Measurements from ENCODE around the gene SQSTM1. TPM values are rescaled to one million over a fixed set of nuclear protein-coding genes. Genes with fewer than 3 reads are reported as not detected.
A peak's percentile ranks its signal among the peaks of the same experiment; 100 is the strongest.

Gene SQSTM1
- total and polyA plus RNA-seq, 7 donors: 168 to 443 (median 301) TPM

DNA sequence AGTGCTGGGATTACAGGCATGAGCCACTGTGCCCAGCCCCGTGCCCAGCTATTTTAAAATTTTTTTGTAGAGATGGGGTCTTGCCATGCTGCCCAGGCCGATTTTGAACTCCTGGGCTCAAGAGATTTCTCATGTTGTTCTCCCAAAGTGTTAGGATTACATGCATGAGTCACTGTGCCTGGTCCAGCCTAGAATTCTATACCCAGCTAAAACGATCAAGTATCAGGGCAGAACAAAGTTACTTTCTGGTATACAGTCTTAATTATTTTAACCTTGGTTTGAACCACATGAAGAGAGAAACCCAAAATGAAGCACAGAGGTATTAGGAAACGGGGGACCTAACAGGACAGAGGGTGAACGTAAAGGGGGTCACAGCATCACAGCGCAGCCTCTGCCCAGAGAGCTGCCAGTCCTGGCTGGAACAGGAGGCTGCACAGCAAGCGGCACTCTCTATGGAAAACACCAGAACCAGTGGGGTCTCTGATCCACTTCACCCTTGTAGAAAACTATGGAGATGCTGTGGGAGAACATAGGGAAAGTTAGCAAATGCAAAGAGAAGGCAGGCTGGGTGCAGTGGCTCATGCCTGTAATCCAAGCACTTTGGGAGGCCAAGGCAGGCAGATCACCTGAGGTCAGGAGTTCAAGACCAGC lies 10.2 kb downstream of the SQSTM1 start:
- H3K36me3 ChIP-seq: peaks cover 66 to 97% (median 77%) of the 10 kb centered on the region in 4 donors

DNA sequence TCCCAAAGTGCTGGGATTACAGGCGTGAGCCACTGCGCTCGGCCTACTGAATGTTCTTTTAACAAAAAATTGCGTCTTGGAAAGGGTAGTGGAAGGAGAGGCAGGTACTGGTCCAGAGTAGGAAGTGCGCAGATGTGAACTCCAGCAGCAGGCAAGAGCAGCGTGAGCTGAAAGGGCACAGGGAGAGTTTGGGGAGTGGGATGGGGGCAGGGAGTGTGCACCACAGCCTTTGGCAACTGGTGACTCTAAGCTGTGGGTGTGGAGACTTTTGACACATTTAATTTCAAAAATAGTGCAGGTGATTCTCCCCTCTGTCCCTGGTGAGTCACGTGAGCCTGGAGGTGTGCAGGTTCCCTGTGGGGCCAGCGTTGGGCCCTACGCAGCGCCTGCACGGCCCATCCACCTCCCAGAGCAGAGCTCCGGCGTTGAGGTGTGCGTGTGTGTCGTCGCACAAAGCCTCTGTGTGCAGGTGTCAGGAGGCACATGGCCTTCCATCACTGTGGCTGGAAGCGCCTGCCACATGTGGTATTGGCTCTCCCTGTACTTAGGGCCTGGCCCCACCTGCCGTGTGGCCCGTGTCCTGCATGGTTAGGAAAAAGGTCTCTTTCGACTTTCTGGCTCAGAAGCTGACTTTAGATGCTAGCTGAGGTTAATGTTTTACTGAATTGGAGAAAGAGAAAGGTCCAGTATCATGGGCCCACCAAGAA lies 11.5 kb downstream of the SQSTM1 start:
- no peak overlapping the region for H3K27ac ChIP-seq
- H3K27me3 ChIP-seq: no peaks in the 10 kb centered on the region
- no peaks in the 10 kb centered on the region for H3K9me3 ChIP-seq
- 94% methylated on average over 20 of the region's 20 CpGs for WGBS, 2 donors
- intact Hi-C loops (cut with DNase I): no loop called here
- H3K36me3 ChIP-seq: peaks cover 76 to 97% (median 79%) of the 10 kb centered on the region in 4 donors
- no peak overlapping the region for H3K4me3 ChIP-seq
- peak; percentile 56 for DNase-seq
- TF ChIP-seq POLR2A (IDR thresholded peaks at IDR 0.05): no peak
- TF ChIP-seq, protein P1, sequence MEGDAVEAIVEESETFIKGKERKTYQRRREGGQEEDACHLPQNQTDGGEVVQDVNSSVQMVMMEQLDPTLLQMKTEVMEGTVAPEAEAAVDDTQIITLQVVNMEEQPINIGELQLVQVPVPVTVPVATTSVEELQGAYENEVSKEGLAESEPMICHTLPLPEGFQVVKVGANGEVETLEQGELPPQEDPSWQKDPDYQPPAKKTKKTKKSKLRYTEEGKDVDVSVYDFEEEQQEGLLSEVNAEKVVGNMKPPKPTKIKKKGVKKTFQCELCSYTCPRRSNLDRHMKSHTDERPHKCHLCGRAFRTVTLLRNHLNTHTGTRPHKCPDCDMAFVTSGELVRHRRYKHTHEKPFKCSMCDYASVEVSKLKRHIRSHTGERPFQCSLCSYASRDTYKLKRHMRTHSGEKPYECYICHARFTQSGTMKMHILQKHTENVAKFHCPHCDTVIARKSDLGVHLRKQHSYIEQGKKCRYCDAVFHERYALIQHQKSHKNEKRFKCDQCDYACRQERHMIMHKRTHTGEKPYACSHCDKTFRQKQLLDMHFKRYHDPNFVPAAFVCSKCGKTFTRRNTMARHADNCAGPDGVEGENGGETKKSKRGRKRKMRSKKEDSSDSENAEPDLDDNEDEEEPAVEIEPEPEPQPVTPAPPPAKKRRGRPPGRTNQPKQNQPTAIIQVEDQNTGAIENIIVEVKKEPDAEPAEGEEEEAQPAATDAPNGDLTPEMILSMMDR (IDR thresholded peaks at IDR 0.05): no peak
- no peak for TF ChIP-seq POLR2AphosphoS5 (IDR thresholded peaks at IDR 0.05)
- TF ChIP-seq EP300 (IDR thresholded peaks at IDR 0.05): no peak
- H3K4me1 ChIP-seq: peaks cover 0 to 27% (median 16%) of the 10 kb centered on the region in 4 donors

More for the DNA sequence above, 10.2 kb downstream of the SQSTM1 start:
- WGBS, 2 donors: 93 to 96% methylated on average over 7 of the region's 7 CpGs
- no peak for DNase-seq
- H3K27me3 ChIP-seq: no peaks in the 10 kb centered on the region
- no peak overlapping the region for H3K4me3 ChIP-seq
- H3K9me3 ChIP-seq: no peaks in the 10 kb centered on the region
- TF ChIP-seq EP300 (IDR thresholded peaks at IDR 0.05): no peak
- TF ChIP-seq POLR2A (IDR thresholded peaks at IDR 0.05): no peak
- TF ChIP-seq POLR2AphosphoS5 (IDR thresholded peaks at IDR 0.05): no peak
- TF ChIP-seq, protein P1 (IDR thresholded peaks at IDR 0.05): no peak
- H3K27ac ChIP-seq: no peak overlapping the region
- intact Hi-C loops (cut with DNase I): no loop called here
- H3K4me1 ChIP-seq: peaks cover 0 to 30% (median 19%) of the 10 kb centered on the region in 4 donors

GRCh38 chr5:179833056-179833708 lies 12.5 kb downstream of the SQSTM1 start:
- Histone ChIP-seq H3K27ac (peak overlapping the region in 2 of 4 donors; percentile 24 to 34), H3K36me3 (peaks cover 81 to 97% (median 83%) of the 10 kb centered on the region in 4 donors), H3K9me3 (no peaks in the 10 kb centered on the region), H3K4me3 (no peak overlapping the region), H3K4me1 (peaks cover 0 to 19% (median 8%) of the 10 kb centered on the region in 4 donors), H3K27me3 (no peaks in the 10 kb centered on the region)
- no peak for DNase-seq
- TF ChIP-seq POLR2AphosphoS5 (IDR thresholded peaks at IDR 0.05): peak in 1 of 4 donors; percentile 28
- TF ChIP-seq POLR2A (IDR thresholded peaks at IDR 0.05): no peak
- TF ChIP-seq, protein P1 (IDR thresholded peaks at IDR 0.05): no peak
- TF ChIP-seq EP300 (IDR thresholded peaks at IDR 0.05): no peak
- 91 to 94% methylated on average over 23 of the region's 23 CpGs for WGBS, 2 donors
- intact Hi-C loops (cut with DNase I): no loop called here

- no peak for DNase-seq
- Histone ChIP-seq H3K9me3 (no peaks in the 10 kb centered on the region), H3K4me3 (no peak overlapping the region), H3K36me3 (peaks cover 77 to 97% (median 84%) of the 10 kb centered on the region in 4 donors), H3K27me3 (no peaks in the 10 kb centered on the region), H3K4me1 (peaks cover 0 to 16% (median 8%) of the 10 kb centered on the region in 4 donors), H3K27ac (peak overlapping the region in 3 of 4 donors; percentile 19 to 34 (median 24))
- TF ChIP-seq, protein P1 (IDR thresholded peaks at IDR 0.05): no peak
- TF ChIP-seq EP300 (IDR thresholded peaks at IDR 0.05) (no peak), POLR2AphosphoS5 (IDR thresholded peaks at IDR 0.05) (no peak), POLR2A (IDR thresholded peaks at IDR 0.05) (no peak)
- 97 to 98% methylated on average over 3 of the region's 3 CpGs for WGBS, 2 donors
- intact Hi-C loops (cut with DNase I): no loop called here
These were observed 13.0 kb downstream of the SQSTM1 start for GRCh38 chr5:179833709-179834070.
